Thymus (tissue), 11 donors: ENCODE results near the gene CYB5D1. TPM values are rescaled to one million over a fixed set of nuclear protein-coding genes. Genes with fewer than 3 reads are reported as not detected.
"Not testable (repeated sequence)": the region's sequence is repeated elsewhere in the genome, so short reads cannot be mapped to it uniquely, and the experiment has no call there.

Source experiments
- DNase-seq, 9 donors: peaks; one replicate each; pipeline ENCODE4 v3.0.0-alpha.2; 2013; ENCODE audit warnings: low spot score in 9 of 9, low read depth in 6 of 9, missing footprints in 1 of 9
- H3K27ac ChIP-seq, 2 donors: one replicate each; pipeline ENCODE4 v1.5.1; 2013; ENCODE audit warnings: control low read depth in 1 of 2, low read depth in 1 of 2, low read length in 1 of 2, mild to moderate bottlenecking in 1 of 2, moderate library complexity in 1 of 2
- H3K27me3 ChIP-seq, 2 donors: one replicate each; pipeline ENCODE4 v1.5.1; 2013; ENCODE audit warnings: low read length in 1 of 2; ENCODE audit not compliant: control insufficient read depth in 2 of 2, insufficient read depth in 1 of 2
- H3K36me3 ChIP-seq, 2 donors: one replicate each; pipeline ENCODE4 v1.5.1; 2013; ENCODE audit warnings: low read length in 1 of 2, mild to moderate bottlenecking in 1 of 2, moderate library complexity in 1 of 2; ENCODE audit not compliant: control insufficient read depth in 2 of 2, insufficient read depth in 2 of 2
- H3K4me1 ChIP-seq, 2 donors: one replicate each; pipeline ENCODE4 v1.5.1; 2013; ENCODE audit warnings: low read length in 2 of 2; ENCODE audit not compliant: control insufficient read depth in 2 of 2, insufficient read depth in 2 of 2
- H3K4me3 ChIP-seq, 2 donors: one replicate each; pipeline ENCODE4 v1.5.1; 2013; ENCODE audit warnings: low read length in 2 of 2, control low read depth in 1 of 2, mild to moderate bottlenecking in 1 of 2
- H3K9me3 ChIP-seq, 2 donors: one replicate each; pipeline ENCODE4 v1.5.1; 2013; ENCODE audit warnings: low read length in 1 of 2, mild to moderate bottlenecking in 1 of 2; ENCODE audit not compliant: control insufficient read depth in 2 of 2, insufficient read depth in 1 of 2
- WGBS: extraction: QIAGEN DNeasy Blood & Tissue Kit; methylation state at CpG from one replicate; pipeline ENCODE4 v1.1.7; 2013; 5-methylcytosine and 5-hydroxymethylcytosine counted together
- polyA plus RNA-seq: library from polyadenylated mRNA; stranded (reverse); fragments of 200-250 nt; gene quantifications from one replicate; pipeline ENCODE4 v1.2.3, GENCODE V29; 2013
- total RNA-seq: library from RNA; stranded (reverse); fragments of 120-200 nt; gene quantifications from one replicate; pipeline ENCODE4 v1.2.4, GENCODE V29; 2013
- donor health status: healthy.

The CYB5D1 gene
- total and polyA plus RNA-seq, 2 donors: 6.0 to 8.2 TPM

- peaks cover 0 to 21% of the 10 kb centered on the region in 2 donors for H3K36me3 ChIP-seq
- no peaks in the 10 kb centered on the region for H3K27me3 ChIP-seq
- H3K9me3 ChIP-seq: no peaks in the 10 kb centered on the region
- peaks cover 8 to 21% of the 10 kb centered on the region in 2 donors for H3K4me1 ChIP-seq
- H3K4me3 ChIP-seq: no peak overlapping the region
- DNase-seq: peak in 1 of 9 donors; percentile 74
- WGBS: 46% methylated on average over 3 of the region's 3 CpGs
- H3K27ac ChIP-seq: no peak overlapping the region
Measured at GRCh38 chr17:7862692-7863437, 5.1 kb downstream of the CYB5D1 start.

- H3K27ac ChIP-seq: not testable (repeated sequence)
- 87% methylated on average over 5 of the region's 5 CpGs for WGBS
Measured at GRCh38 chr17:7864384-7864783, 6.6 kb downstream of the CYB5D1 start.

DNA sequence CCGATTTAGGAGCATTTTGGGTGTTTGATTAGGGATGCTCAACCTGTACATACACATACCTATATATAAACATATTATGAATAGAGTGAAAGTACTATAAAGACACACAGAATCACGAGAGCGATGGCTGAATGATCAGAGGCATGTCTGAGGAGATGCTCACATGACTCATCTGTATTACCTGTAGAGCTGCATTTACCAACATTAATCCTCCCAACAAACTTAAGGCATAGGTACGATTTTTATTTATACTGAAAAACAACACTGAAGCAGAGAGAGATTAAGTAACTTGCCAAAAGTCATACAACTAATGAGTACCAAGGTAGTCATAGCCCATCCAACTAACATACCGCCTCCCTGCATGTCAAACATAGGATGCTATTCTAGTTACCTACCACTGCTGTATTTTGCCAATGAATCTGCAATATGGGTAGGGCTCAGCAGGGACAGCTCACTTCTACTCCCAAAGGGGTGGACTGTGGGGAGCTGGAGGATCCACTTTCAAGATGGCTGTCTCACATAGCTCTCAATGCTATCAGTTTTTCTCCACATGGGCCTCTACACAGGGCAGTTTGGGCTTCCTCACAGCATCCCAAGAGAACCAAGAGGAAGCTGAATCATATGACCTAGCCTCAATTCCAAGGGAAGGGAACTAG is 7.3 kb downstream of the CYB5D1 start:
- no peak for DNase-seq
- H3K27ac ChIP-seq: no peak overlapping the region
- H3K9me3 ChIP-seq: no peaks in the 10 kb centered on the region
- H3K4me3 ChIP-seq: no peak overlapping the region
- H3K36me3 ChIP-seq: peaks cover 0 to 17% of the 10 kb centered on the region in 2 donors
- WGBS: 99% methylated on average over 5 of the region's 5 CpGs
- H3K4me1 ChIP-seq: peaks cover 4 to 14% of the 10 kb centered on the region in 2 donors
- H3K27me3 ChIP-seq: no peaks in the 10 kb centered on the region

More at GRCh38 chr17:7864384-7864783, 6.6 kb downstream of the CYB5D1 start:
- not testable (repeated sequence) for DNase-seq, H3K27me3 ChIP-seq, H3K9me3 ChIP-seq, H3K4me3 ChIP-seq
- peaks cover 4 to 14% of the 10 kb centered on the region in 2 donors for H3K4me1 ChIP-seq
- peaks cover 0 to 20% of the 10 kb centered on the region in 2 donors for H3K36me3 ChIP-seq

- Histone ChIP-seq H3K9me3 (no peaks in the 10 kb centered on the region), H3K27me3 (no peaks in the 10 kb centered on the region), H3K4me1 (peaks cover 4 to 14% of the 10 kb centered on the region in 2 donors), H3K36me3 (peaks cover 0 to 7% of the 10 kb centered on the region in 2 donors), H3K27ac (peak overlapping the region in 1 of 2 donors; percentile 53), H3K4me3 (no peak overlapping the region)
- WGBS: 13% methylated on average over 5 of the region's 5 CpGs
- peak in 1 of 9 donors; percentile 50 for DNase-seq
Measured at GRCh38 chr17:7867881-7868329, 10.1 kb downstream of the CYB5D1 start.

- no peaks in the 10 kb centered on the region for H3K9me3 ChIP-seq
- 96% methylated on average over 4 of the region's 4 CpGs for WGBS
- DNase-seq: no peak
- H3K4me3 ChIP-seq: no peak overlapping the region
- peaks cover under 1 to 4% of the 10 kb centered on the region in 2 donors for H3K4me1 ChIP-seq
- H3K36me3 ChIP-seq: no peaks in the 10 kb centered on the region
- H3K27ac ChIP-seq: no peak overlapping the region
- H3K27me3 ChIP-seq: no peaks in the 10 kb centered on the region
Measured at GRCh38 chr17:7873051-7873450, 15.2 kb downstream of the CYB5D1 start.

- Histone ChIP-seq H3K36me3 (peaks cover 0 to 3% of the 10 kb centered on the region in 2 donors), H3K4me1 (peaks cover 6 to 13% of the 10 kb centered on the region in 2 donors), H3K9me3 (no peaks in the 10 kb centered on the region), H3K27ac (no peak overlapping the region), H3K4me3 (no peak overlapping the region), H3K27me3 (no peaks in the 10 kb centered on the region)
- DNase-seq: no peak
- 69% methylated on average over 2 of the region's 2 CpGs for WGBS
Measured at GRCh38 chr17:7875804-7876370, 18.1 kb downstream of the CYB5D1 start.

DNA sequence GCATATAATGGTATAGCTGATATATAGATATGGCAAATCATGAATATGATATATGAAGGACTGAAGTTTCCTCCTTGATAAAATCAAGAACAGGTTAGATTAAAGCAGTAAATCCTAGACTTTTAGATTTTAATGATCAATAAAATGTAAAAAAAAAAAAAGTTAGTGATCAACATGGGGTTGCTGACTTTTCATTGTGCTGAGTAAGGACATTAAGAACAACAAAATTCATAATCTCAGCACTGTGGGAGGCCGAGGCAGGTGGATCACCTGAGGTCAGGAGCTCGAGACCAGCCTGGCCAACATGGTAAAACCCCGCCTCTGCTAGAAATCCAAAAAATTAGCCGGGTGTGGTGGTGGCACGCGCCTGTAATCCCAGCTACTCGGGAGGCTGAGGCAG is 20.4 kb downstream of the CYB5D1 start:
- H3K4me3 ChIP-seq: no peak overlapping the region
- no peak overlapping the region for H3K27ac ChIP-seq
- DNase-seq: no peak
- peaks cover 26 to 36% of the 10 kb centered on the region in 2 donors for H3K4me1 ChIP-seq
- 93% methylated on average over 7 of the region's 7 CpGs for WGBS
- H3K36me3 ChIP-seq: peaks cover 0 to 5% of the 10 kb centered on the region in 2 donors
- H3K9me3 ChIP-seq: no peaks in the 10 kb centered on the region
- H3K27me3 ChIP-seq: no peaks in the 10 kb centered on the region

GRCh38 chr17:7880076-7880868 is 22.5 kb downstream of the CYB5D1 start:
- Histone ChIP-seq H3K4me3 (no peak overlapping the region), H3K27ac (peak overlapping the region in 1 of 2 donors; percentile 56), H3K36me3 (peaks cover 0 to 5% of the 10 kb centered on the region in 2 donors), H3K9me3 (no peaks in the 10 kb centered on the region), H3K4me1 (peaks cover 29 to 40% of the 10 kb centered on the region in 2 donors), H3K27me3 (no peaks in the 10 kb centered on the region)
- 80% methylated on average over 3 of the region's 3 CpGs for WGBS
- DNase-seq: peak in 1 of 9 donors; percentile 46
